K562 (cell line): ENCODE results near the gene NEU1. TPM values are rescaled to one million over a fixed set of nuclear protein-coding genes. Genes with fewer than 3 reads are reported as not detected.

Source experiments
- E2F4 ChIP-seq: sonication (generic); formaldehyde crosslinking; IDR thresholded peaks from 2 replicates; pipeline ENCODE4 v1.8.0; 2022; ENCODE audit warnings: mild to moderate bottlenecking, low read depth, missing genetic modification reagents
- E2F6 ChIP-seq, 2 experiments: IDR thresholded peaks; 2 replicates each; pipeline ENCODE4 v1.6.1; 2011; ENCODE audit warnings: borderline replicate concordance in 1 of 2, control low read depth in 1 of 2, low read depth in 1 of 2, low read length in 1 of 2, mild to moderate bottlenecking in 1 of 2, mixed read lengths in 1 of 2, moderate library complexity in 1 of 2; ENCODE audit not compliant: insufficient read depth in 1 of 2, insufficient read length in 1 of 2, poor library complexity in 1 of 2, severe bottlenecking in 1 of 2; ENCODE audit errors: extremely low read depth in 1 of 2
- EP400 ChIP-seq: fragments of 450-650 bp; IDR thresholded peaks from 2 replicates; pipeline ENCODE4 v1.6.1; 2017; ENCODE audit warnings: antibody characterized with exemption, mild to moderate bottlenecking, moderate library complexity
- FOXA3 ChIP-seq, 2 experiments: fragments of 450-650 bp in 1 of 2; sonication (generic) in 1 of 2; formaldehyde crosslinking; IDR thresholded peaks in 1 of 2; conservative IDR thresholded peaks in 1 of 2; 2 replicates each; pipeline versions ENCODE4 v1.4.0 to v1.8.0; 2020 to 2022; ENCODE audit warnings: mild to moderate bottlenecking in 2 of 2, missing genetic modification reagents in 1 of 2
- MITF ChIP-seq: IDR thresholded peaks from 2 replicates; pipeline ENCODE4 v1.6.1; 2014; ENCODE audit warnings: antibody characterized with exemption
- MYBL2 ChIP-seq, 2 experiments: fragments of 450-650 bp in 1 of 2; sonication (generic) in 1 of 2; formaldehyde crosslinking in 1 of 2; IDR thresholded peaks; 2 replicates each; pipeline versions ENCODE4 v1.6.1 to v1.8.1; 2017 to 2022; ENCODE audit warnings: borderline replicate concordance in 1 of 2, inconsistent platforms in 1 of 2, low read depth in 1 of 2, mild to moderate bottlenecking in 1 of 2, missing genetic modification reagents in 1 of 2, moderate library complexity in 1 of 2
- MYNN ChIP-seq, 2 experiments: sonication (generic); formaldehyde crosslinking in 1 of 2; IDR thresholded peaks; 2 replicates each; pipeline versions ENCODE4 v1.5.0 to v1.6.1; 2016 to 2020; ENCODE audit warnings: antibody characterized with exemption in 1 of 2, missing genetic modification reagents in 1 of 2
- POU5F1 ChIP-seq: fragments of 150-350 bp; IDR thresholded peaks from 2 replicates; pipeline ENCODE4 v1.6.1; 2014; ENCODE audit warnings: borderline replicate concordance, low read length, low read depth, mild to moderate bottlenecking; ENCODE audit not compliant: partially characterized antibody
- RBM34 ChIP-seq: fragments of 200-400 bp; formaldehyde crosslinking; IDR thresholded peaks from 2 replicates; pipeline ENCODE4 v1.6.1; 2018; ENCODE audit warnings: low read length, borderline replicate concordance; ENCODE audit not compliant: insufficient read depth
- RFX1 ChIP-seq: fragments of 450-650 bp; IDR thresholded peaks from 2 replicates; pipeline ENCODE4 v1.6.1; 2016; ENCODE audit warnings: mild to moderate bottlenecking, moderate library complexity
- SAFB2 ChIP-seq: fragments of 200-400 bp; formaldehyde crosslinking; IDR thresholded peaks from 2 replicates; pipeline ENCODE4 v1.6.1; 2018; ENCODE audit warnings: borderline replicate concordance, low read length, low read depth, moderate library complexity; ENCODE audit not compliant: severe bottlenecking
- SRSF3 ChIP-seq: fragments of 200-400 bp; formaldehyde crosslinking; IDR thresholded peaks from 2 replicates; pipeline ENCODE4 v1.6.1; 2016; ENCODE audit warnings: mild to moderate bottlenecking, low read length, moderate library complexity; ENCODE audit not compliant: insufficient read depth
- ZBTB43 ChIP-seq: sonication (generic); formaldehyde crosslinking; IDR thresholded peaks from 2 replicates; pipeline ENCODE4 v1.8.0; 2023; ENCODE audit warnings: mild to moderate bottlenecking, missing genetic modification reagents
- ZBTB49 ChIP-seq: sonication (generic); formaldehyde crosslinking; IDR thresholded peaks from 2 replicates; pipeline ENCODE4 v1.8.0; 2022; ENCODE audit warnings: missing genetic modification reagents, mild to moderate bottlenecking, borderline replicate concordance
- ZNF408 ChIP-seq: fragments of 250-450 bp; sonication (Bioruptor Pico); IDR thresholded peaks from 2 replicates; pipeline ENCODE4 v1.4.0; 2020; ENCODE audit warnings: low read depth, mild to moderate bottlenecking, moderate library complexity
- ZNF431 ChIP-seq: sonication (generic); formaldehyde crosslinking; IDR thresholded peaks from 2 replicates; pipeline ENCODE4 v1.8.0; 2022; ENCODE audit warnings: mild to moderate bottlenecking, missing genetic modification reagents
- polyA plus RNA-seq, 8 experiments: library from polyadenylated mRNA; depleted of rRNA in 4 of 8; stranded (reverse) in 5 of 8; unstranded in 3 of 8; fragments of >200 nt; fragmentation: Nextera tagmentation in 2 of 8; fragmentation: Illumina TruSeq in 1 of 8; extraction: Ambion mirVana in 2 of 8; extraction: Trizol in 1 of 8; gene quantifications; 2 replicates each; pipeline versions ENCODE4 v1.2.1 to v1.2.3, GENCODE V29; 2011 to 2014; ENCODE audit warnings: inconsistent platforms in 1 of 8, missing spikeins in 1 of 8
- total RNA-seq, 7 experiments: library from RNA; depleted of rRNA in 6 of 7; stranded (reverse); fragments of >200 nt in 6 of 7; fragmentation: Illumina TruSeq in 2 of 7; extraction: Trizol in 2 of 7; gene quantifications; 2 replicates each; pipeline versions ENCODE4 v1.2.1 to v1.2.3, GENCODE V29; 2011 to 2021; ENCODE audit warnings: low replicate concordance in 1 of 7

The NEU1 gene
- total and polyA plus RNA-seq, 9 of the 15 experiments (the other 6 are each of a cell fraction or from before 2014, with no cell fraction given): 14.8 to 67.8 (median 51.0) TPM

GRCh38 chr6:31814677-31815024 lies 48.0 kb downstream of the NEU1 start (continued):
- TF ChIP-seq MYBL2 (IDR thresholded peaks at IDR 0.05; ENCODE audit: low read depth) (no peak), MYBL2 (CRISPR knock-in tag; IDR thresholded peaks at IDR 0.05; ENCODE audit: borderline replicate concordance) (no peak), E2F6 (IDR thresholded peaks at IDR 0.05; ENCODE audit: borderline replicate concordance in 1 of 2, extremely low read depth in 1 of 2, insufficient read depth in 1 of 2, insufficient read length in 1 of 2, low read depth in 1 of 2, low read length in 1 of 2, poor library complexity in 1 of 2, severe bottlenecking in 1 of 2) (peak in 1 of 2 experiments; percentile 4), RFX1 (no peak), ZBTB49 (CRISPR knock-in tag) (no peak), E2F4 (CRISPR knock-in tag) (no peak), SAFB2 (no peak), ZNF408 (CRISPR knock-in tag) (no peak), FOXA3 (CRISPR knock-in tag; conservative IDR thresholded peaks at IDR 0.05 in 1 of 2, IDR thresholded peaks at IDR 0.05 in 1 of 2) (no peak; a peak in 1 of 4 replicates), ZBTB43 (CRISPR knock-in tag) (no peak), RBM34 (no peak), POU5F1 (no peak), EP400 (no peak), MYNN (IDR thresholded peaks at IDR 0.05) (no peak), MYNN (CRISPR knock-in tag; IDR thresholded peaks at IDR 0.05) (no peak), SRSF3 (no peak), MITF (no peak), ZNF431 (no peak)
